Mesodermal cell (in vitro differentiated cells): ENCODE measurements around the gene TMEM245.
"Not testable (repeated sequence)": the region's sequence is repeated elsewhere in the genome, so short reads cannot be mapped to it uniquely, and the experiment has no call there.

ENCODE experiments used
- H3K27ac ChIP-seq: 2 replicates; pipeline ENCODE4 v1.7.0; 2013; ENCODE audit warnings: mild to moderate bottlenecking, low read depth, low read length, moderate library complexity; ENCODE audit not compliant: severe bottlenecking
- H3K36me3 ChIP-seq: 2 replicates; pipeline ENCODE4 v1.7.1; 2013; ENCODE audit warnings: mild to moderate bottlenecking, low read length, moderate library complexity; ENCODE audit not compliant: control insufficient read depth, insufficient read depth
- H3K4me1 ChIP-seq: one replicate; pipeline ENCODE4 v1.7.1; 2013; ENCODE audit warnings: mild to moderate bottlenecking, low read length; ENCODE audit not compliant: insufficient read depth, control insufficient read depth, poor library complexity, severe bottlenecking
- H3K4me3 ChIP-seq: 2 replicates; pipeline ENCODE4 v1.7.0; 2013; ENCODE audit warnings: low read length, control low read depth, mild to moderate bottlenecking; ENCODE audit not compliant: insufficient read depth, poor library complexity, severe bottlenecking; ENCODE audit errors: extremely low read depth
- H3K9me3 ChIP-seq: 2 replicates; pipeline ENCODE4 v1.7.1; 2013; ENCODE audit warnings: mild to moderate bottlenecking, low read length, moderate library complexity; ENCODE audit not compliant: control insufficient read depth
- WGBS, 2 experiments: methylation state at CpG; one replicate each; pipeline ENCODE4 v1.1.5; 2013; ENCODE audit warnings: missing lambda C conversion rate in 2 of 2; ENCODE audit not compliant: insufficient coverage in 2 of 2; 5-methylcytosine and 5-hydroxymethylcytosine counted together

The TMEM245 gene

GRCh38 chr9:109133533-109133932, 13.8 kb upstream of the TMEM245 start:
- H3K36me3 ChIP-seq, result no peaks in the 10 kb centered on the region
- peaks cover 9% of the 10 kb centered on the region for H3K4me1 ChIP-seq
- no peaks in the 10 kb centered on the region for H3K9me3 ChIP-seq
- no CpG with 5 or more reads among the region's 2 CpGs for WGBS, 2 experiments
- H3K4me3 ChIP-seq, result no peak overlapping the region
- H3K27ac ChIP-seq, result no peak overlapping the region

GRCh38 chr9:109132567-109133021, 12.8 kb upstream of the TMEM245 start:
- Histone ChIP-seq H3K9me3 (no peaks in the 10 kb centered on the region), H3K36me3 (no peaks in the 10 kb centered on the region), H3K27ac (peak overlapping the region; percentile 45), H3K4me3 (no peak overlapping the region), H3K4me1 (peaks cover 9% of the 10 kb centered on the region)
- 58% methylated on average over 2 of the region's 2 CpGs; no CpG with 5 or more reads in 1 of the 2 experiments for WGBS, 2 experiments

- H3K4me1 ChIP-seq, result peaks cover 9% of the 10 kb centered on the region
- no peak overlapping the region for H3K27ac ChIP-seq
- H3K9me3 ChIP-seq, result no peaks in the 10 kb centered on the region
- H3K36me3 ChIP-seq, result no peaks in the 10 kb centered on the region
- WGBS, 2 experiments, result 92 to 100% methylated on average over 1 to 2 of the region's 6 CpGs
- H3K4me3 ChIP-seq, result no peak overlapping the region
Observed at GRCh38 chr9:109129470-109130197, 9.9 kb upstream of the TMEM245 start.

- not testable (repeated sequence) for H3K9me3 ChIP-seq, H3K27ac ChIP-seq, H3K36me3 ChIP-seq, H3K4me3 ChIP-seq, H3K4me1 ChIP-seq
- WGBS, 2 experiments, result 82 to 98% methylated on average over 3 of the region's 4 CpGs
Observed at GRCh38 chr9:109126671-109127070, 6.9 kb upstream of the TMEM245 start.

- Histone ChIP-seq H3K36me3 (no peaks in the 10 kb centered on the region), H3K4me3 (no peak overlapping the region), H3K9me3 (no peaks in the 10 kb centered on the region), H3K27ac (no peak overlapping the region), H3K4me1 (peaks cover 14% of the 10 kb centered on the region)
- WGBS, 2 experiments, result no CpG with 5 or more reads among the region's 2 CpGs
Observed at GRCh38 chr9:109124121-109124520, 4.4 kb upstream of the TMEM245 start.

- Histone ChIP-seq H3K4me1 (peaks cover 20% of the 10 kb centered on the region), H3K9me3 (no peaks in the 10 kb centered on the region), H3K36me3 (no peaks in the 10 kb centered on the region), H3K27ac (no peak overlapping the region), H3K4me3 (no peak overlapping the region)
- WGBS, 2 experiments, result 91 to 98% methylated on average over 9 to 12 of the region's 12 CpGs
Observed at GRCh38 chr9:109122726-109123621, 3.2 kb upstream of the TMEM245 start.

GRCh38 chr9:109121232-109121796, 1.6 kb upstream of the TMEM245 start:
- Histone ChIP-seq H3K9me3 (no peaks in the 10 kb centered on the region), H3K4me1 (peaks cover 26% of the 10 kb centered on the region), H3K36me3 (peaks cover 10% of the 10 kb centered on the region), H3K4me3 (no peak overlapping the region), H3K27ac (no peak overlapping the region)
- 75 to 77% methylated on average over 7 to 9 of the region's 11 CpGs for WGBS, 2 experiments

GRCh38 chr9:109120204-109120789, 550 bp upstream of the TMEM245 start:
- H3K36me3 ChIP-seq, result peaks cover 13% of the 10 kb centered on the region
- H3K4me3 ChIP-seq, result peak overlapping the region; percentile 91
- WGBS, 2 experiments, result 53 to 76% methylated on average over 3 to 7 of the region's 13 CpGs
- peak overlapping the region; percentile 10 for H3K27ac ChIP-seq
- H3K9me3 ChIP-seq, result no peaks in the 10 kb centered on the region
- peaks cover 26% of the 10 kb centered on the region for H3K4me1 ChIP-seq

GRCh38 chr9:109118808-109119438, 824 bp downstream of the TMEM245 start:
- Histone ChIP-seq H3K4me1 (peaks cover 26% of the 10 kb centered on the region), H3K36me3 (peaks cover 13% of the 10 kb centered on the region), H3K27ac (peak overlapping the region; percentile 93), H3K4me3 (peak overlapping the region; percentile 91), H3K9me3 (no peaks in the 10 kb centered on the region)
- WGBS, 2 experiments, result 0% methylated on average over 15 to 27 of the region's 29 CpGs
